Measurements from ENCODE around the gene THAP9.

DNA sequence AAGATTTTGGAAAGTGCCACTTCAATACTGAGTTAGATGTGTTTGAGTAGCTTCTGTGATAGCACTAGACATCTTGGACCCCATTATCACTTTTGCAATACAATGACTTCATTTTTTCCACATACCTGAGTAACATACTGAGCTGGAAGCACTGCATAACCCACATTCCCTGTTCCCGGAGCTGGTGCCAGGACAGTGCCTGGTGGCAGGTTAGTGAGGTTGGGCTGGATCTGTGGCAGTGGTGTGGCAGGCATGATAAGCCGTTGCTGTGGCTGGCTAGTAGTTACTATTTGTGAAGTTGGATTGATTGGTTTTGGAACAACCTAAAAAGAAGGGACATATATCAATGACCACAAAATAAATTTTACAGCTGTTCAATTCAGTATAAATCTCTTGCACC lies 38.9 kb downstream of the THAP9 start:
- no peak for TF ChIP-seq ZNF239 (tag by site-specific recombination; IDR thresholded peaks at IDR 0.05)
- TF ChIP-seq ZNF341 (tag by site-specific recombination; IDR thresholded peaks at IDR 0.05; ENCODE audit: low read depth), result no peak
